Loucy (cell line): Measurements from ENCODE around the gene DNAH9.

ENCODE experiments used
- EZH2phosphoT487 ChIP-seq: fragments of 200-600 bp; IDR thresholded peaks from 2 replicates; pipeline ENCODE4 v1.6.1; 2018; ENCODE audit warnings: antibody characterized with exemption, mild to moderate bottlenecking, moderate library complexity, borderline replicate concordance
- TF ChIP-seq, protein P1 (sequence below): fragments of 200-600 bp; sonication (generic); conservative IDR thresholded peaks from 2 replicates; pipeline ENCODE4 v1.5.1; 2014; ENCODE audit warnings: mild to moderate bottlenecking, antibody characterized with exemption, low read length

- no peak for TF ChIP-seq EZH2phosphoT487
- TF ChIP-seq, protein P1, sequence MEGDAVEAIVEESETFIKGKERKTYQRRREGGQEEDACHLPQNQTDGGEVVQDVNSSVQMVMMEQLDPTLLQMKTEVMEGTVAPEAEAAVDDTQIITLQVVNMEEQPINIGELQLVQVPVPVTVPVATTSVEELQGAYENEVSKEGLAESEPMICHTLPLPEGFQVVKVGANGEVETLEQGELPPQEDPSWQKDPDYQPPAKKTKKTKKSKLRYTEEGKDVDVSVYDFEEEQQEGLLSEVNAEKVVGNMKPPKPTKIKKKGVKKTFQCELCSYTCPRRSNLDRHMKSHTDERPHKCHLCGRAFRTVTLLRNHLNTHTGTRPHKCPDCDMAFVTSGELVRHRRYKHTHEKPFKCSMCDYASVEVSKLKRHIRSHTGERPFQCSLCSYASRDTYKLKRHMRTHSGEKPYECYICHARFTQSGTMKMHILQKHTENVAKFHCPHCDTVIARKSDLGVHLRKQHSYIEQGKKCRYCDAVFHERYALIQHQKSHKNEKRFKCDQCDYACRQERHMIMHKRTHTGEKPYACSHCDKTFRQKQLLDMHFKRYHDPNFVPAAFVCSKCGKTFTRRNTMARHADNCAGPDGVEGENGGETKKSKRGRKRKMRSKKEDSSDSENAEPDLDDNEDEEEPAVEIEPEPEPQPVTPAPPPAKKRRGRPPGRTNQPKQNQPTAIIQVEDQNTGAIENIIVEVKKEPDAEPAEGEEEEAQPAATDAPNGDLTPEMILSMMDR = no peak
Measured at GRCh38 chr17:11940904-11941303, 342.6 kb downstream of the DNAH9 start.
